GM19324 (cell line): Measurements from ENCODE around the gene TSGA10.

ENCODE experiments used
- ATAC-seq: cut with Tn5 transposase; IDR thresholded peaks from one replicate; pipeline ENCODE4 v1.9.1; 2021; ENCODE audit warnings: mild to moderate bottlenecking, moderate library complexity; ENCODE audit not compliant: unreplicated experiment, low FRiP score

The TSGA10 gene

DNA sequence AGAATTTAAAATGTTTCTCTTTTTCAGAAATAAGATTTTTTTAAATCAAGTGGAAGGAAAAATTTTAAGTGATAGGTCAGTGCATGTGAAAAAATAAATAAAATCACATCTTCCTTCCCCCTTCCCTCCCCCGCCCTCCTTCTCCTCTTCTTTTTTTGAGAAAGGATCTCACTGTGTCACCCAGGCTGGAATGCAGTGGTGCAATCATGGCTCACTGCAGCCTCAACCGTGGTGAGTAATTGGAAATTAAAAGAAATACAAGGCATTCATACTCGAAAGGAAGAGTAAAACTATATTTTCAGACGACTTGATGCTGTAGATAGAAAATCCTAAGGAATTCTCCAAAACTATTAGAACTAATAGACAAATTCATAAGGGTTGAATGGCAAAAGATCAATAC lies 201.8 kb downstream of the TSGA10 start:
- no peak for ATAC-seq

- no peak for ATAC-seq
Observed at GRCh38 chr2:98948956-98949739, 205.6 kb downstream of the TSGA10 start.

DNA sequence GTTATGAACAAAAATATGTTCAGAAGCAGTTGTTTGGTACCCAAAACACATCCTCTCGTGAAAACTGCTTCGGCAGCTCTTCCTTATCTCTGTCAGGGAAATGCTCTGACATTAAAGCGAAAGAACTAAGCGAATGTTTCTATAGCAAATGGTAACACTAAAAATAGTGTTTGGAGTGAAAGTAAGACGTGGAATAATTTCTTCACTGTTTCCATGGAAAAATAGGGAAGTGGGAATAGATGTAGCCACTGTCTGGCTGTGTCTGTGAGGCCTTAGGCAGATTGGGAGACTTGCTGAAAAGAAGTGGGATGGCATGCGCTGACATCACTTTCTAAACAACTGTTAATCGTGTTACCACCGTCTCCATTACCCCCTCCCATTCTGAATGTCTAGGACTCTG lies 207.2 kb downstream of the TSGA10 start:
- ATAC-seq = no peak
